Gastroesophageal sphincter (tissue), 4 donors: ENCODE results near the gene COL7A1. TPM values are rescaled to one million over a fixed set of nuclear protein-coding genes. Genes with fewer than 3 reads are reported as not detected.
A peak's percentile ranks its signal among the peaks of the same experiment; 100 is the strongest.

ENCODE experiments used
- ATAC-seq: fragments of 150-250 bp; one replicate; pipeline ENCODE4 v1.9.1; 2016; ENCODE audit warnings: mild to moderate bottlenecking, moderate library complexity
- H3K27ac ChIP-seq, 4 donors: fragments of 200-600 bp; sonication (generic) in 3 of 4; 1 replicate in 3 of 4; 2 replicates in 1 of 4; pipeline ENCODE4 v1.5.1; 2016 to 2019
- H3K27me3 ChIP-seq: fragments of 200-600 bp; sonication (generic); one replicate; pipeline ENCODE4 v1.5.1; 2019
- H3K36me3 ChIP-seq, 2 donors: fragments of 200-600 bp; sonication (generic); one replicate each; pipeline ENCODE4 v1.5.1; 2019; ENCODE audit warnings: control low read depth in 1 of 2
- H3K4me1 ChIP-seq, 3 donors: fragments of 200-600 bp; sonication (generic); 1 replicate in 2 of 3; 2 replicates in 1 of 3; pipeline ENCODE4 v1.5.1; 2016 to 2019; ENCODE audit warnings: control low read depth in 2 of 3
- H3K4me3 ChIP-seq, 2 donors: fragments of 200-600 bp; sonication (generic); one replicate each; pipeline ENCODE4 v1.5.1; 2019; ENCODE audit warnings: mild to moderate bottlenecking in 1 of 2, moderate library complexity in 1 of 2
- H3K9me3 ChIP-seq, 3 donors: fragments of 200-600 bp; sonication (generic); one replicate each; pipeline ENCODE4 v1.5.1; 2017 to 2019; ENCODE audit warnings: control low read depth in 2 of 3
- EP300 ChIP-seq: sonication (generic); formaldehyde crosslinking; IDR thresholded peaks from one replicate; pipeline ENCODE4 v1.6.1; 2017; ENCODE audit warnings: antibody characterized with exemption, mild to moderate bottlenecking
- POLR2A ChIP-seq, 2 donors: fragments of 450-650 bp; IDR thresholded peaks; one replicate each; pipeline ENCODE4 v1.6.1; 2017; ENCODE audit warnings: antibody characterized with exemption in 2 of 2, mild to moderate bottlenecking in 2 of 2, moderate library complexity in 1 of 2
- POLR2AphosphoS5 ChIP-seq: sonication (generic); formaldehyde crosslinking; IDR thresholded peaks from one replicate; pipeline ENCODE4 v1.6.1; 2017; ENCODE audit warnings: antibody characterized with exemption
- WGBS, 2 donors: methylation state at CpG; one replicate each; pipeline ENCODE4 v1.1.5; 2018; ENCODE audit warnings: low coverage in 1 of 2; 5-methylcytosine and 5-hydroxymethylcytosine counted together
- total RNA-seq, 4 donors: library from RNA; depleted of rRNA; stranded (reverse); fragments of >200 nt; gene quantifications; one replicate each; pipeline ENCODE4 v1.1.0, GENCODE V29; 2016
- TF ChIP-seq, protein P1 (sequence below), 4 experiments: fragments of 200-600 bp in 2 of 4; fragments of 450-650 bp in 2 of 4; sonication (generic) in 1 of 4; IDR thresholded peaks; one replicate each; pipeline ENCODE4 v1.5.1; 2017 to 2019; ENCODE audit warnings: antibody characterized with exemption in 4 of 4, mild to moderate bottlenecking in 2 of 4, moderate library complexity in 2 of 4

The COL7A1 gene
- total RNA-seq, 4 donors from 2014 or later = 1.7 to 3.9 (median 1.9) TPM

DNA sequence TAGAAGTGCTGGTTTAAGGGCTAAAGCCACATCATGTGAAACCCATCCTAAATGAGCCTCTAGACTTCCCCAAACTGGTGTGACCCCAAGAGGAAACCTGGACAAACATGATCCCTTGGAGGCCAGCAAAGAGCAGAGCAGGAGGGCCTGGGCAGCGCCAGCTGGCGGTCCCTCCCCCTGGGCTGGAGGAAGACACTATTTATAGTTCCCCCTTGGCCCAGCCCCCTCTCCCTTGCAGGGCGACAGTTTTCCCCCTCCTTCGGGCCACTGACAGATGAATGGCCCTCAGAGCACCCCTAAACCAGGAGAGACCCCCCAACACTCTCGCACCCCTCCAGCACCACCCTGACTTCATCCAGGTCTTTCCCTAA is 34.5 kb downstream of the COL7A1 start:
- H3K4me3 ChIP-seq = peak overlapping the region; percentile 15 to 46
- peak overlapping the region in 3 of 4 donors; percentile 79 to 81 (median 81) for H3K27ac ChIP-seq
- H3K4me1 ChIP-seq = peaks cover 0 to 56% (median 21%) of the 10 kb centered on the region in 3 donors
- ATAC-seq = no peak
- no peaks in the 10 kb centered on the region for H3K36me3 ChIP-seq
- H3K27me3 ChIP-seq = no peaks in the 10 kb centered on the region
- TF ChIP-seq POLR2AphosphoS5 (no peak), POLR2A (IDR thresholded peaks at IDR 0.05) (no peak), EP300 (no peak)
- TF ChIP-seq, protein P1, sequence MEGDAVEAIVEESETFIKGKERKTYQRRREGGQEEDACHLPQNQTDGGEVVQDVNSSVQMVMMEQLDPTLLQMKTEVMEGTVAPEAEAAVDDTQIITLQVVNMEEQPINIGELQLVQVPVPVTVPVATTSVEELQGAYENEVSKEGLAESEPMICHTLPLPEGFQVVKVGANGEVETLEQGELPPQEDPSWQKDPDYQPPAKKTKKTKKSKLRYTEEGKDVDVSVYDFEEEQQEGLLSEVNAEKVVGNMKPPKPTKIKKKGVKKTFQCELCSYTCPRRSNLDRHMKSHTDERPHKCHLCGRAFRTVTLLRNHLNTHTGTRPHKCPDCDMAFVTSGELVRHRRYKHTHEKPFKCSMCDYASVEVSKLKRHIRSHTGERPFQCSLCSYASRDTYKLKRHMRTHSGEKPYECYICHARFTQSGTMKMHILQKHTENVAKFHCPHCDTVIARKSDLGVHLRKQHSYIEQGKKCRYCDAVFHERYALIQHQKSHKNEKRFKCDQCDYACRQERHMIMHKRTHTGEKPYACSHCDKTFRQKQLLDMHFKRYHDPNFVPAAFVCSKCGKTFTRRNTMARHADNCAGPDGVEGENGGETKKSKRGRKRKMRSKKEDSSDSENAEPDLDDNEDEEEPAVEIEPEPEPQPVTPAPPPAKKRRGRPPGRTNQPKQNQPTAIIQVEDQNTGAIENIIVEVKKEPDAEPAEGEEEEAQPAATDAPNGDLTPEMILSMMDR (IDR thresholded peaks at IDR 0.05) = no peak
- WGBS, 2 donors = 8% methylated on average over 5 of the region's 5 CpGs; no CpG with 5 or more reads in 1 of the 2 donors
- no peaks in the 10 kb centered on the region for H3K9me3 ChIP-seq

DNA sequence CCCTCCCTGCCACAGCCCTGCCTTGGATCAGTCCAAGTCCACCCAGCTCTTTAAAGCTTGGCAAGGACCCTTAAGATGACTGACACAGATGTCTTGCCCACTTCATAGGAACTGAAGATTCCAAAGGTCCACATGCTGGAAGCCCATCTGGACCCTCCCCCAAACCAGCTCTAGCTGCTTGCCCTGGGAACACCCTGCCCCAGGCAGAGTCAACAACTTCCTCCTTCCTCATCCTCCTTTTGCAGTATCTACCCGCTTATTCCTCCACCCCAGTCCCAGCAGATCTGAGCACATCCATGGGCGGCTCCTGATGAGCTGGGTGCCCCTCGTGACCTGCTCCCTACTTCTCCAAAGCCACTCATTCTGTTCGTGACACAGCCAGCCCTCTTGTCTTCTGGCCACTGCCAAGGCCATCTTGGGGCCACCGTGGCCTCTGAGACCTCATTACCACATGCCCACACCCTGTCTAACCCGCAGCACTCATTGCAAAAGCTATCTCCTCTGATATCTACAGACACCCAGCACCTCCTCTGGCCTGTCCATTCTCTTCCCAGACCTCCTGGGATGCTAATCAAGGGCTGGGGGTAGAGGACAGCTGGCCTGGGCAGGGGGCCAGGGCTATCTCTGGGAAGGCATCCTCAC is 36.5 kb downstream of the COL7A1 start:
- H3K4me1 ChIP-seq = peaks cover 0 to 62% (median 21%) of the 10 kb centered on the region in 3 donors
- TF ChIP-seq POLR2A (IDR thresholded peaks at IDR 0.05) = no peak
- TF ChIP-seq, protein P1 (IDR thresholded peaks at IDR 0.05) = peak in 1 of 4 experiments; percentile 10
- H3K36me3 ChIP-seq = no peaks in the 10 kb centered on the region
- H3K27me3 ChIP-seq = no peaks in the 10 kb centered on the region
- no peak overlapping the region for H3K4me3 ChIP-seq
- peak overlapping the region in 3 of 4 donors; percentile 79 to 81 (median 81) for H3K27ac ChIP-seq
- H3K9me3 ChIP-seq = no peaks in the 10 kb centered on the region
- no peak for ATAC-seq
- WGBS, 2 donors = 71 to 76% methylated on average over 5 to 6 of the region's 6 CpGs

DNA sequence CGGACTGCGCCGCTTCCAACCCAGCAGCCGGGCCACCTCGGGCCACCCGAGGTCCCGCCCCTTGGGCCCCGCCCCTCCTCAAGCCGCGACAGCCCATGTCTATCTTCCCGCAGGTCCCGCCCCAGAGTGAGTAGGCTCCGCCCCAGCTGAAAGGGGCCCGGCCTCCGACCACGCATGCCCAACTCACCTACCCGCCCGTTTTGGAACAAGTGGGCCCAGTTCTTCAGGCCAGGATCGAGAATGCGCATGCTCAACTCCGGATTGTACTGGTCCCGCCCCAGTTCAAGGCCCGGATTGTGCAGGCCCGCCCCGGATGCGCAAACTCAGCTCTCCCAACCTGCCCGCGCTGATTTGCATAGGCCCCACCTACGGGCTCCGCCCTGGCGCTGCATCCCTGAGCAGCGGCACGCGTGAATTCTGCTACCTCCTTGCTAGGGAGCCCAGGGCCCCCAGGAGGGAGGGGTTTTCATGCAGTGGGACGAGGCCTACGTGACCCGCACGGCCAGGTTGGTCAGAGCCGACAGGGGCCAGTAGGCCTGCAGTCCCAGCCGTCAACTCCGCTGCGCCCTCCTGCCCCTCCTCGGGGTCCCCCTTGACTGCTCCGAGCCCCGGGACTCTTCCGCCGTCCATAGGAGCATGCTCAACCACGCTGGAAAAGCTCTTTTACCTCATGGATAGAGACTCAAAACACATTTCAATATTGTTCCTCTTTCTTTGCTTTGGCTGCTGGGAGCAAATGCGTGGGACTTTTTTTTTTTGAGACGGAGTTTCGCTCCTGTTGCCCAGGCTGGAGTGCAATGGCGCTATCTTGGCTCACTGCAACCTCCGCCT is 38.1 kb downstream of the COL7A1 start, which contains the start of gene PFKFB4:
Gene PFKFB4 (minus strand): TSS at position 8 of the 831 bp plus-strand sequence. CDS start 26 bp downstream, outside the sequence.
- Histone ChIP-seq H3K4me1 (peaks cover 0 to 62% (median 21%) of the 10 kb centered on the region in 3 donors), H3K36me3 (no peaks in the 10 kb centered on the region), H3K4me3 (peak within 1 kb of the TSS; percentile 31 to 55), H3K9me3 (no peaks in the 10 kb centered on the region), H3K27me3 (no peaks in the 10 kb centered on the region), H3K27ac (peak within 1 kb of the TSS in 3 of 4 donors; percentile 74 to 81 (median 79))
- ATAC-seq = peak; percentile 96
- 0 to 3% methylated on average over 6 of the region's 53 CpGs for WGBS, 2 donors
- TF ChIP-seq EP300 (no peak), POLR2A (IDR thresholded peaks at IDR 0.05) (peak in 1 of 2 donors; percentile 14)
- TF ChIP-seq, protein P1 (IDR thresholded peaks at IDR 0.05) = peak in 1 of 4 experiments; percentile 31

DNA sequence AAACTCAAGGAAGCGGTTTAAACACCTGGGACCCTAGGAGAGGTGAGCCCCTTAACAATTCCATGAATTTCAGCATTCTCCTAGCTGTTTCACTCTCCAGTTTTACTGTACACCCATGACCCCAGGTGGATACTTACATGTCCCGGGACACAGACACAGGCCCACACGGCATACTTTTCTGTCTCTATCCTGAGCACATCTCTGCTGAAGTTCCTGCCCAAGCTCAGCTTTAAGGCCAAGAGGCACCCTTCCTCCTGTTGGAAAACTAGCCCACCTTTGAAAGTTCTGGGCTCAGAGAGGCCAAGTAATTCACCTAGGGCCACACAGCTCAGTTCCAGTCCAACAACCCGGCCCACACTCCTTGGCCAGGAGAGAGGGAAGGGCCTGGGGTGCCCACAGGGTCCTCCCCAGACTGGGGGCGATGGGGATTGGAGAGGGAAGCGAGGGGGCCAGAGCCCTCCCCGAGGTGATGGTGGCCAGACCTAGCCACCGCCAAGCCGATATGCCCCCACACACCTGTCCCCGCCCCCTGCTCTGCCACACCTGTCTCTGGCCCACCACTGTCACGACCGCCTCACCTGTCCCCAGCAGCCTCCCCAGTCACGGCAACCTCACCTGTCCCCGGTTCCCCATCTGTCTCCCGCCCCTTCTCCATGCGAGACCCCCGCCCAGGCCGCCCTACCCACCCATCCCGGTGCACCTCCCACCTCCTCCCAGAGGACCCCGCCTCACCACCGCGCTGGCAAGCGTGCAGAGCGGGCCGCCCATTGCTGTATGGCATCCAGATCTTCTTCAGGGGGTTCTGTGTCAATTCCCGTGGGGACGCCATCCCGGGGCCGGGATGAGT is 39.0 kb downstream of the COL7A1 start:
- no peaks in the 10 kb centered on the region for H3K36me3 ChIP-seq
- H3K4me3 ChIP-seq = peak overlapping the region; percentile 31 to 55
- no peak for ATAC-seq
- no peaks in the 10 kb centered on the region for H3K27me3 ChIP-seq
- H3K27ac ChIP-seq = peak overlapping the region in 3 of 4 donors; percentile 67 to 81 (median 74)
- H3K9me3 ChIP-seq = no peaks in the 10 kb centered on the region
- peaks cover 0 to 58% (median 20%) of the 10 kb centered on the region in 3 donors for H3K4me1 ChIP-seq
- TF ChIP-seq EP300 = no peak
- TF ChIP-seq, protein P1 (IDR thresholded peaks at IDR 0.05) = no peak
- no peak for TF ChIP-seq POLR2AphosphoS5
- peak in 1 of 2 donors; percentile 15 for TF ChIP-seq POLR2A (IDR thresholded peaks at IDR 0.05)
- 13 to 65% methylated on average over 3 to 13 of the region's 29 CpGs for WGBS, 2 donors
